Lower lobe of right lung (tissue), 2 donors: ENCODE data around the gene KLRG1. TPM values are rescaled to one million over a fixed set of nuclear protein-coding genes. Genes with fewer than 3 reads are reported as not detected.
A peak's percentile ranks its signal among the peaks of the same experiment; 100 is the strongest.

Source experiments
- ATAC-seq, 2 donors: fragments of 200-7000 bp; cut with Tn5 transposase; one replicate each; pipeline ENCODE4 v1.9.1; 2020 to 2022; ENCODE audit warnings: mild to moderate bottlenecking in 2 of 2, moderate library complexity in 2 of 2
- DNase-seq: peaks from one replicate; pipeline ENCODE4 v3.0.0-alpha.2; 2020
- H3K27ac ChIP-seq: fragments of 200-600 bp; one replicate; pipeline ENCODE4 v1.8.0; 2022
- H3K27me3 ChIP-seq: fragments of 200-600 bp; one replicate; pipeline ENCODE4 v1.8.0; 2022; ENCODE audit warnings: low read depth
- H3K36me3 ChIP-seq: fragments of 200-600 bp; one replicate; pipeline ENCODE4 v1.8.0; 2022; ENCODE audit warnings: mild to moderate bottlenecking
- H3K4me1 ChIP-seq: fragments of 200-600 bp; one replicate; pipeline ENCODE4 v1.8.0; 2022
- H3K4me3 ChIP-seq: fragments of 200-600 bp; one replicate; pipeline ENCODE4 v1.8.0; 2022; ENCODE audit warnings: mild to moderate bottlenecking
- H3K9me3 ChIP-seq: fragments of 200-600 bp; one replicate; pipeline ENCODE4 v1.8.0; 2022
- CTCF ChIP-seq: fragments of 200-600 bp; IDR thresholded peaks from one replicate; pipeline ENCODE4 v1.8.0; 2022; ENCODE audit warnings: antibody characterized with exemption, mild to moderate bottlenecking
- intact Hi-C: fragments of 100-400 bp; cut with DNase I; formaldehyde crosslinking; loops from one replicate; pipeline ENCODE4 v1.11.0; 2022
- total RNA-seq: library from RNA; stranded (reverse); fragmentation: NEBNext Ultra II Directional; extraction: Animal tissue kit (Norgen Biotek cat#: 25700); gene quantifications from one replicate; pipeline ENCODE4 v1.2.1, GENCODE V29; 2021
- donor health status: DM: no; HTN: yes; CAD: no; lungs with severe emphysema.

The KLRG1 gene
- total RNA-seq, 1 donor from 2014 or later, result 4.8 TPM

DNA sequence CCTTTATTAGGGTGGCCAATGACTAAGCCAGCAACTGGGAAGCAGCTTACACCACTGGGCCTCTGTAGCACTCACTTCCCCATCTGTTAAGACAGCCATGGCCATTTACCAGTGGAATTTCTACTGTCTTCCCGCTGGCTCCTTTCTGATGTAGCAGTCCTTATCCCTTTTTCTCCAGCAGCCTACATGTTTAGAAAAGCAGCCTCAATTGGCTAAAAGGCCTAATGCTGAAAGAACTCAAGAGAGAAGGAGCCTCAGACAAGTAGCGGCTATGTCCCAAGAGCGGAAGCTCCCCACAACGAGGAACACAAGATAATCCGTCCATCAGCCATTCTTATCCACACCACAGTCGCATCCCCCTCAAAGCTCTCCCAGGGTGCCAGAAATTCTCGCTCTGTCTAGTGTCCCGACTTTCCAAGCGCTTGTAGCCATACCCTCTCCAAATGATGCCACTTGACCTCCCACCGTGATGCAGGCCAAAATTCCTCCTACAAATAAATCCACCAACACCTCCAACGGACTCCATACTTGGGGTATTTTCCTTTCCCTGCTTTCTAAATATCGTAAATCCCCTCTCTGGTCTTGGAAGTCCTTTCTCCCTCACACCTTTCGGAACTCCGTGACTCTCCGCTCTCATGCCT, 40.5 kb upstream of the KLRG1 start:
- intact Hi-C loops, result no loop called here
- DNase-seq (no peak), ATAC-seq (peak; percentile 2 to 7)
- no peaks in the 10 kb centered on the region for H3K9me3 ChIP-seq
- peaks cover 25% of the 10 kb centered on the region for H3K36me3 ChIP-seq
- TF ChIP-seq CTCF, result no peak
- H3K27ac ChIP-seq, result peak overlapping the region; percentile 97
- H3K27me3 ChIP-seq, result no peaks in the 10 kb centered on the region
- peaks cover 26% of the 10 kb centered on the region for H3K4me1 ChIP-seq
- peak overlapping the region; percentile 71 for H3K4me3 ChIP-seq

- peak within 1 kb of the TSS; percentile 71 for H3K4me3 ChIP-seq
- peaks cover 26% of the 10 kb centered on the region for H3K4me1 ChIP-seq
- H3K36me3 ChIP-seq, result peaks cover 17% of the 10 kb centered on the region
- intact Hi-C loops, result no loop called here
- DNase-seq, result peak; percentile 96
- H3K9me3 ChIP-seq, result no peaks in the 10 kb centered on the region
- peak; percentile 50 for TF ChIP-seq CTCF
- ATAC-seq, result peak; percentile 96 to 97
- H3K27me3 ChIP-seq, result no peaks in the 10 kb centered on the region
- H3K27ac ChIP-seq, result peak within 1 kb of the TSS; percentile 97
These were observed 39.8 kb upstream of the KLRG1 start, which contains the start of gene M6PR for GRCh38 chr12:8949342-8950220. Gene M6PR, minus strand, starts transcription at chr12:8949645. Its CDS starts 3,241 bp downstream, at chr12:8946404.

GRCh38 chr12:8950221-8950527, 39.2 kb upstream of the KLRG1 start:
- H3K4me3 ChIP-seq, result peak overlapping the region; percentile 71
- peak overlapping the region; percentile 97 for H3K27ac ChIP-seq
- ATAC-seq, result peak in 1 of 2 donors; percentile 7
- H3K4me1 ChIP-seq, result peaks cover 26% of the 10 kb centered on the region
- DNase-seq, result no peak
- H3K27me3 ChIP-seq, result no peaks in the 10 kb centered on the region
- intact Hi-C loops, result no loop called here
- H3K9me3 ChIP-seq, result no peaks in the 10 kb centered on the region
- peaks cover 11% of the 10 kb centered on the region for H3K36me3 ChIP-seq
- no peak for TF ChIP-seq CTCF

DNA sequence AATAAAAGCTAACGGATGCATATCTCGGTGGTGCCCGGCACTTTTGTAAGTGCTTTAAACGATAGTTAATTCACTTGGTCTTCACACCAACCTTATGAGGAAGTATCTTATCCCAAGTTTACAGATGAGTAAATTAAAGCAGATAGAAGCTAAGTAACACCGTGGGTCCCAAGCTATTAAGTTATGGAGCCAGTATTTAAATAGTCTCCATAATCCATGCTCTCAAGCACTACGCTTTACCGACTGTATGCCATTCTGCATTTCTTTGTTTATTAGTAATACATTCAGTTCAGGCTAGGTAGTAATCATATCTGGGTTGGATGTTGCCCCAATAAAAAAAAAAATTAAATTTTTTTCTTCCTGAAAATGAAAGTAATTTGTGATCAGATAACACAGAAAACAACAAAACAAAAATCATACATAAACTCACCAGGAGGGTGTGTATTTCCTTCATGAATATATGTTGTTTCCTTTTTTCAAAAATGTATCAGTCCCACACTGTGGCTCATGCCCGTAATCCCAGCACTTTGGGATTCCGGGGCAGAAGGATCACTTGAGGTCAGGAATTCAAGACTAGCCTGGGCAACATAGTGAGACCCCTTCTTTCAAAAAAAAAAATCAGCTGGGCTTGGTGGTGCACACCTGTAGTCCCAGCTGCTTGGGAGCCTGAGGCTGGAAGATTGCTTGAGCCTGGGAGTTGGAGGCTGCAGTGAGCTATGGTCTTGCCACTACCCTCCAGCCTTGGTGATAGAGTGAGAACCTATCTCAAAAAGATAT, 38.5 kb upstream of the KLRG1 start:
- H3K4me3 ChIP-seq, result peak overlapping the region; percentile 71
- DNase-seq (no peak), ATAC-seq (no peak)
- TF ChIP-seq CTCF, result no peak
- H3K27ac ChIP-seq, result peak overlapping the region; percentile 97
- peaks cover 4% of the 10 kb centered on the region for H3K36me3 ChIP-seq
- H3K9me3 ChIP-seq, result no peaks in the 10 kb centered on the region
- no peaks in the 10 kb centered on the region for H3K27me3 ChIP-seq
- intact Hi-C loops, result no loop called here
- peaks cover 26% of the 10 kb centered on the region for H3K4me1 ChIP-seq

DNA sequence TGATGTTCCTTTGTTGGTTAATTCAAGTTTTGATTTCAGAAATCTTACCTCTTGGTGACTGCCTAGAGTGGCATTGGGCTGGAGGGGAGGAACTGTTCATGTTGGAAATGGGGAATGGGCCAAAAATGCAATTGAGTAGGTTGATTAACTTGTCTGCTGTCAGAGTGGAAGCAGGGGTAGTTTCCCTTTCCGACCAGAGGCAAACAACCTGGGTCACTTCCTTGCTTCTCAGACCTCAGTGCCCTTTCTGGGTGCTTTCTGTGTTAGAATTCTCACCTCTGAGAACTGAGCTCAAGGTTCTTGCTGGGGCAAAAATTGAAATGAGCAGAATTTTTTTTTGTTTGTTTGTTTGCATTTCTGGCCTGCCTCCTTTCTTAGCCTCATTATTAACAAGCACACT, 37.6 kb upstream of the KLRG1 start:
- Histone ChIP-seq H3K27ac (no peak overlapping the region), H3K4me3 (no peak overlapping the region), H3K27me3 (no peaks in the 10 kb centered on the region), H3K36me3 (no peaks in the 10 kb centered on the region), H3K9me3 (no peaks in the 10 kb centered on the region), H3K4me1 (peaks cover 26% of the 10 kb centered on the region)
- ATAC-seq (no peak), DNase-seq (no peak)
- intact Hi-C loops, result no loop called here
- TF ChIP-seq CTCF, result no peak
